ENCODE results near the gene CD80.

DNA sequence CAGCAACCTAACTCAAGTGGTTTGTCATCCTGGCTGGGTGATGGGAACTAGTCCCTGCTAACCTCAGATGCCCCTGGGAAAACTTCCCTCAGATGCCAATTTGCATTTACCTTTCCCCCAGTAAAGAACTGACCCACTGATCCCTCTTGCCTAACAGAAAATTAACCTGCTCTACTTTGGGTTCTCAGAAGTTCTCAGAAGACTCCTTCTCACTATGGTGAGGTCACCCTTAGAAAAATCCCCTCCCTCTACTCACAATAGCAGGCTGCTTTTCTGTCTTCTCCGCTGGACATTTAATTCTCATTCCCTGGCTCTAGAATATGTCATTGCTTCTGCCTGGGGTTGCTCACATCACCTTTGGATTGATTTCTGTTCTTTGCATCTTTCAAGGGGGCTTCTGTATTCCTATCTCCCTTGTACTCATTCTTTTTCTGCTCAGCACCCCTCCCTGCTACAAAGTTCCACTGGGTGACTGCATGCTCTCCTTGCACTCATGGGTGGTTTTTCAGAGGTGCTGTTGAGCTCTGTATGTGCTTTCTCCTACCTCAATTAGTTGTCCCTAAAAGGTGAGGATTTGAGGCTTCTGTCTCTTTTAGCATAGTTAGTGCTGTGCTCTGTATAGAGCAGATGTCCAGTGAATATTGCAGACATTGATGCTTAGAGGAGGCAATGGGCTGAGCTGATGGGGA is 39.1 kb upstream of the CD80 start:
- TF ChIP-seq CTCF (IDR thresholded peaks at IDR 0.05) (no peak), POLR2A (IDR thresholded peaks at IDR 0.05) (no peak)

All from esophagus squamous epithelium (tissue), 4 donors.